GM18861 (cell line): ENCODE results near the gene VPS51.

ENCODE experiments used
- ATAC-seq: cut with Tn5 transposase; IDR thresholded peaks from one replicate; pipeline ENCODE4 v1.9.1; 2021; ENCODE audit not compliant: unreplicated experiment

The VPS51 gene

GRCh38 chr11:65095974-65096806 is at the start of gene VPS51:
Gene VPS51, plus strand, starts transcription at chr11:65096214. Its CDS starts 37 bp downstream, at chr11:65096251.
- peak; percentile 74 for ATAC-seq

- no peak for ATAC-seq
These were observed 48.2 kb upstream of the VPS51 start for GRCh38 chr11:65047581-65048422.

GRCh38 chr11:65051398-65051858 is 44.6 kb upstream of the VPS51 start:
- no peak for ATAC-seq

- no peak for ATAC-seq
These were observed 42.0 kb upstream of the VPS51 start for GRCh38 chr11:65053827-65054508.

GRCh38 chr11:65055538-65055937 is 40.5 kb upstream of the VPS51 start:
- no peak for ATAC-seq

GRCh38 chr11:65056999-65057398 is 39.0 kb upstream of the VPS51 start:
- no peak for ATAC-seq

GRCh38 chr11:65057526-65057925 is 38.5 kb upstream of the VPS51 start:
- no peak for ATAC-seq

- no peak for ATAC-seq
These were observed 38.0 kb upstream of the VPS51 start for GRCh38 chr11:65058012-65058411.

- no peak for ATAC-seq
These were observed 37.5 kb upstream of the VPS51 start, which contains the start of gene NAALADL1 for GRCh38 chr11:65058419-65059054. Gene NAALADL1, minus strand, starts transcription at chr11:65058553. Its CDS starts 32 bp downstream, at chr11:65058521.

GRCh38 chr11:65059523-65059922 is 36.5 kb upstream of the VPS51 start:
- no peak for ATAC-seq

- ATAC-seq = no peak
These were observed 35.8 kb upstream of the VPS51 start for GRCh38 chr11:65059959-65060824.

GRCh38 chr11:65060913-65061408 is 35.1 kb upstream of the VPS51 start:
- ATAC-seq = no peak

- ATAC-seq = no peak
These were observed 32.5 kb upstream of the VPS51 start for GRCh38 chr11:65063532-65063931.

GRCh38 chr11:65064847-65065240 is 31.2 kb upstream of the VPS51 start:
- ATAC-seq = no peak

- no peak for ATAC-seq
These were observed 30.2 kb upstream of the VPS51 start for GRCh38 chr11:65065851-65066250.

- no peak for ATAC-seq
These were observed 29.7 kb upstream of the VPS51 start for GRCh38 chr11:65066315-65066714.

- ATAC-seq = no peak
These were observed 29.2 kb upstream of the VPS51 start for GRCh38 chr11:65066805-65067291.

- ATAC-seq = no peak
These were observed 28.6 kb upstream of the VPS51 start for GRCh38 chr11:65067446-65067845.

- ATAC-seq = no peak
These were observed 26.8 kb upstream of the VPS51 start for GRCh38 chr11:65069217-65069616.
